ENCODE measurements around the gene KDM4C.

The KDM4C gene

GRCh38 chr9:6909181-6909580 is 151.4 kb downstream of the KDM4C start:
- DNase-seq: no peak

GRCh38 chr9:6910032-6910431 is 152.3 kb downstream of the KDM4C start:
- DNase-seq: no peak

- DNase-seq: no peak
Measured at GRCh38 chr9:6910497-6910896, 152.7 kb downstream of the KDM4C start.

- DNase-seq: no peak
Measured at GRCh38 chr9:6911901-6912638, 154.3 kb downstream of the KDM4C start.

- no peak for DNase-seq
Measured at GRCh38 chr9:6915635-6916034, 157.9 kb downstream of the KDM4C start.

- DNase-seq: no peak
Measured at GRCh38 chr9:6917162-6917561, 159.4 kb downstream of the KDM4C start.

- DNase-seq: no peak
Measured at GRCh38 chr9:6920041-6920440, 162.3 kb downstream of the KDM4C start.

GRCh38 chr9:6921315-6921714 is 163.5 kb downstream of the KDM4C start:
- DNase-seq: no peak

GRCh38 chr9:6922124-6922676 is 164.4 kb downstream of the KDM4C start:
- DNase-seq: no peak

GRCh38 chr9:6922680-6923079 is 164.9 kb downstream of the KDM4C start:
- DNase-seq: no peak

GRCh38 chr9:6923086-6923485 is 165.3 kb downstream of the KDM4C start:
- DNase-seq: no peak

- no peak for DNase-seq
Measured at GRCh38 chr9:6924149-6924548, 166.4 kb downstream of the KDM4C start.

GRCh38 chr9:6924988-6925563 is 167.3 kb downstream of the KDM4C start:
- no peak for DNase-seq

GRCh38 chr9:6925836-6926235 is 168.1 kb downstream of the KDM4C start:
- DNase-seq: no peak

- no peak for DNase-seq
Measured at GRCh38 chr9:6926436-6926835, 168.7 kb downstream of the KDM4C start.

GRCh38 chr9:6927838-6928237 is 170.1 kb downstream of the KDM4C start:
- DNase-seq: no peak

GRCh38 chr9:6928863-6929262 is 171.1 kb downstream of the KDM4C start:
- DNase-seq: no peak

GRCh38 chr9:6929441-6930215 is 171.9 kb downstream of the KDM4C start:
- no peak for DNase-seq

GRCh38 chr9:6930827-6931226 is 173.1 kb downstream of the KDM4C start:
- DNase-seq: no peak

GRCh38 chr9:6931913-6932312 is 174.1 kb downstream of the KDM4C start:
- no peak for DNase-seq

- no peak for DNase-seq
Measured at GRCh38 chr9:6936103-6936502, 178.3 kb downstream of the KDM4C start.

GRCh38 chr9:6937209-6937608 is 179.4 kb downstream of the KDM4C start:
- DNase-seq: no peak

GRCh38 chr9:6938447-6938846 is 180.7 kb downstream of the KDM4C start:
- DNase-seq: no peak

- no peak for DNase-seq
Measured at GRCh38 chr9:6938873-6939272, 181.1 kb downstream of the KDM4C start.
